Breast epithelium (tissue), 3 donors: ENCODE results near the gene EIF5AL1.

Experiments used
- POLR2A ChIP-seq: fragments of 450-650 bp; IDR thresholded peaks from one replicate; pipeline ENCODE4 v1.6.1; 2016; ENCODE audit warnings: antibody characterized with exemption, mild to moderate bottlenecking, moderate library complexity
- POLR2AphosphoS5 ChIP-seq, 3 donors: sonication (generic); formaldehyde crosslinking; IDR thresholded peaks; one replicate each; pipeline ENCODE4 v1.6.1; 2017; ENCODE audit warnings: antibody characterized with exemption in 3 of 3
- TF ChIP-seq, protein P1 (sequence below), 3 donors: fragments of 450-650 bp; IDR thresholded peaks; one replicate each; pipeline ENCODE4 v1.5.1; 2016 to 2017; ENCODE audit warnings: antibody characterized with exemption in 3 of 3, mild to moderate bottlenecking in 3 of 3, moderate library complexity in 3 of 3

GRCh38 chr10:79494871-79495705 lies 17.2 kb upstream of the EIF5AL1 start:
- TF ChIP-seq, protein P1, sequence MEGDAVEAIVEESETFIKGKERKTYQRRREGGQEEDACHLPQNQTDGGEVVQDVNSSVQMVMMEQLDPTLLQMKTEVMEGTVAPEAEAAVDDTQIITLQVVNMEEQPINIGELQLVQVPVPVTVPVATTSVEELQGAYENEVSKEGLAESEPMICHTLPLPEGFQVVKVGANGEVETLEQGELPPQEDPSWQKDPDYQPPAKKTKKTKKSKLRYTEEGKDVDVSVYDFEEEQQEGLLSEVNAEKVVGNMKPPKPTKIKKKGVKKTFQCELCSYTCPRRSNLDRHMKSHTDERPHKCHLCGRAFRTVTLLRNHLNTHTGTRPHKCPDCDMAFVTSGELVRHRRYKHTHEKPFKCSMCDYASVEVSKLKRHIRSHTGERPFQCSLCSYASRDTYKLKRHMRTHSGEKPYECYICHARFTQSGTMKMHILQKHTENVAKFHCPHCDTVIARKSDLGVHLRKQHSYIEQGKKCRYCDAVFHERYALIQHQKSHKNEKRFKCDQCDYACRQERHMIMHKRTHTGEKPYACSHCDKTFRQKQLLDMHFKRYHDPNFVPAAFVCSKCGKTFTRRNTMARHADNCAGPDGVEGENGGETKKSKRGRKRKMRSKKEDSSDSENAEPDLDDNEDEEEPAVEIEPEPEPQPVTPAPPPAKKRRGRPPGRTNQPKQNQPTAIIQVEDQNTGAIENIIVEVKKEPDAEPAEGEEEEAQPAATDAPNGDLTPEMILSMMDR (IDR thresholded peaks at IDR 0.05) = no peak
- TF ChIP-seq POLR2AphosphoS5 (IDR thresholded peaks at IDR 0.05) (no peak), POLR2A (no peak)
